MCF 10A (cell line): ENCODE data around the gene SLC39A3. TPM values are rescaled to one million over a fixed set of nuclear protein-coding genes. Genes with fewer than 3 reads are reported as not detected.
A peak's percentile ranks its signal among the peaks of the same experiment; 100 is the strongest.

ENCODE experiments used
- BruUV-seq: library from RNA; stranded (reverse); fragments of 400-500 nt; replicated peaks from 2 replicates; lab custom pipeline; 2021; lab: Mats Ljungman, UMichigan
- CTCF ChIA-PET: fragments of 300-600 bp; sonication (Branson Sonifier 250); formaldehyde crosslinking; extraction: SDS; loops from one replicate; lab custom pipeline; 2021; ENCODE audit warnings: antibody characterized with exemption, inconsistent platforms; lab: Yijun Ruan, JAX
- POLR2A ChIA-PET: fragments of 300-600, 350-650 bp; sonication (Branson Sonifier 250); formaldehyde crosslinking; extraction: SDS; loops from one replicate; lab custom pipeline; 2020; ENCODE audit warnings: antibody characterized with exemption, inconsistent platforms; lab: Yijun Ruan, JAX
- DNase-seq: peaks from one replicate; pipeline ENCODE4 v3.0.0-alpha.2; 2018; ENCODE audit not compliant: unreplicated experiment
- H3K27ac Mint-ChIP-seq: one replicate; pipeline ENCODE4 v1.8.0; 2022; ENCODE audit warnings: mild to moderate bottlenecking, low read depth, mixed read lengths; ENCODE audit not compliant: unreplicated experiment
- H3K27me3 Mint-ChIP-seq: one replicate; pipeline ENCODE4 v1.8.0; 2022; ENCODE audit warnings: mixed read lengths; ENCODE audit not compliant: insufficient read depth, unreplicated experiment
- H3K36me3 Mint-ChIP-seq: one replicate; pipeline ENCODE4 v1.8.0; 2022; ENCODE audit warnings: mild to moderate bottlenecking, moderate library complexity, mixed read lengths; ENCODE audit not compliant: insufficient read depth, unreplicated experiment
- H3K4me1 Mint-ChIP-seq: one replicate; pipeline ENCODE4 v1.8.0; 2022; ENCODE audit warnings: mixed read lengths; ENCODE audit not compliant: insufficient read depth, unreplicated experiment
- H3K4me3 Mint-ChIP-seq: one replicate; pipeline ENCODE4 v1.8.0; 2022; ENCODE audit warnings: mild to moderate bottlenecking, moderate library complexity, mixed read lengths; ENCODE audit not compliant: unreplicated experiment
- H3K9me3 Mint-ChIP-seq: one replicate; pipeline ENCODE4 v1.8.0; 2022; ENCODE audit warnings: mixed read lengths; ENCODE audit not compliant: unreplicated experiment
- intact Hi-C: fragments of 100-400 bp; cut with micrococcal nuclease; formaldehyde crosslinking; loops from 2 replicates; pipeline ENCODE4 v1.14.1; 2022
- total RNA-seq: library from RNA; stranded (reverse); gene quantifications from 2 replicates; pipeline ENCODE4 v1.2.3, GENCODE V29; 2022
- TF ChIP-seq, protein P1 (sequence below): fragments of 200-600 bp; IDR thresholded peaks from one replicate; pipeline ENCODE4 v1.8.0; 2022; ENCODE audit warnings: antibody characterized with exemption, mild to moderate bottlenecking; ENCODE audit not compliant: unreplicated experiment

The SLC39A3 gene
- total RNA-seq, 1 experiment from 2014 or later: 21.3 TPM

GRCh38 chr19:2747349-2747748 is 7.5 kb upstream of the SLC39A3 start:
- no TSS peak for BruUV-seq
- no peak for DNase-seq
- Mint-ChIP-seq H3K4me3 (no peak overlapping the region), H3K9me3 (no peaks in the 10 kb centered on the region), H3K27ac (no peak overlapping the region), H3K36me3 (no peaks in the 10 kb centered on the region), H3K4me1 (no peaks in the 10 kb centered on the region), H3K27me3 (peaks cover 15% of the 10 kb centered on the region)
- intact Hi-C loops: no loop called here
- CTCF ChIA-PET: interaction anchor here (0.7 to 6.2 kb wide), 3 partner anchors 21 to 100 kb away, joined by 3 to 86 read pairs (median 5); no protein-coding TSS in a partner anchor
- TF ChIP-seq, protein P1, sequence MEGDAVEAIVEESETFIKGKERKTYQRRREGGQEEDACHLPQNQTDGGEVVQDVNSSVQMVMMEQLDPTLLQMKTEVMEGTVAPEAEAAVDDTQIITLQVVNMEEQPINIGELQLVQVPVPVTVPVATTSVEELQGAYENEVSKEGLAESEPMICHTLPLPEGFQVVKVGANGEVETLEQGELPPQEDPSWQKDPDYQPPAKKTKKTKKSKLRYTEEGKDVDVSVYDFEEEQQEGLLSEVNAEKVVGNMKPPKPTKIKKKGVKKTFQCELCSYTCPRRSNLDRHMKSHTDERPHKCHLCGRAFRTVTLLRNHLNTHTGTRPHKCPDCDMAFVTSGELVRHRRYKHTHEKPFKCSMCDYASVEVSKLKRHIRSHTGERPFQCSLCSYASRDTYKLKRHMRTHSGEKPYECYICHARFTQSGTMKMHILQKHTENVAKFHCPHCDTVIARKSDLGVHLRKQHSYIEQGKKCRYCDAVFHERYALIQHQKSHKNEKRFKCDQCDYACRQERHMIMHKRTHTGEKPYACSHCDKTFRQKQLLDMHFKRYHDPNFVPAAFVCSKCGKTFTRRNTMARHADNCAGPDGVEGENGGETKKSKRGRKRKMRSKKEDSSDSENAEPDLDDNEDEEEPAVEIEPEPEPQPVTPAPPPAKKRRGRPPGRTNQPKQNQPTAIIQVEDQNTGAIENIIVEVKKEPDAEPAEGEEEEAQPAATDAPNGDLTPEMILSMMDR: no peak
- POLR2A ChIA-PET: interaction anchor here (0.9 kb wide), 1 partner anchor 11 kb away, joined by 3 read pairs; no protein-coding TSS in a partner anchor

- DNase-seq: no peak
- POLR2A ChIA-PET: interaction anchor here (0.6 to 1.0 kb wide), 2 partner anchors 40 to 165 kb away, joined by 3 to 4 read pairs; no protein-coding TSS in a partner anchor
- Mint-ChIP-seq H3K27ac (no peak overlapping the region), H3K36me3 (no peaks in the 10 kb centered on the region), H3K9me3 (no peaks in the 10 kb centered on the region), H3K4me1 (no peaks in the 10 kb centered on the region), H3K4me3 (no peak overlapping the region), H3K27me3 (peaks cover 18% of the 10 kb centered on the region)
- TF ChIP-seq, protein P1: no peak
- BruUV-seq: no TSS peak
- CTCF ChIA-PET: no interaction called here
- intact Hi-C loops: no loop called here
Measured at GRCh38 chr19:2744113-2744512, 4.3 kb upstream of the SLC39A3 start.

DNA sequence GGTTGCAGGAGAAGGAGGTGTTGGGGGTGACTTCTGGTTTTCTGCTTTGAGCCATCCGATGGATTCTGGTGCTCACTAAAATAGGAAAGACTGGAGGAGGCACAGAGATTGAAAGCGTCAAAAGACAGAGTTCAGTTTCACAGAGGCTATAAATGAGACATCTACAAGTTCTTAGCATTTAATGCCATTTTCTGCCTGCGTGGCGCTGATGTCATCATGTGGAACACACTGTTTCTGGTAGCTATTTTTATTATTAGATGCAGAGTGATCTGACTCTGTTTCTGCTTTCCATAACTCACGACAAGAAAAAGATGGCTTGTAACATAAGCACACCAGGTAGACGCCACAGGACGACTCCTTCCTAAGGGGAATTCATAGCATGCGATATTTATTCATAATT is 3.3 kb upstream of the SLC39A3 start:
- Mint-ChIP-seq H3K27me3 (peaks cover 18% of the 10 kb centered on the region), H3K9me3 (no peaks in the 10 kb centered on the region), H3K27ac (no peak overlapping the region), H3K4me1 (peaks cover 6% of the 10 kb centered on the region), H3K36me3 (no peaks in the 10 kb centered on the region), H3K4me3 (no peak overlapping the region)
- intact Hi-C loops: no loop called here
- BruUV-seq: no TSS peak
- no peak for DNase-seq
- ChIA-PET CTCF (interaction anchor here (0.6 kb wide), 1 partner anchor 363 kb away, joined by 5 read pairs; no protein-coding TSS in a partner anchor), POLR2A (interaction anchor here (1.0 kb wide), 1 partner anchor 41 kb away, joined by 4 read pairs; no protein-coding TSS in a partner anchor)
- TF ChIP-seq, protein P1: no peak

DNA sequence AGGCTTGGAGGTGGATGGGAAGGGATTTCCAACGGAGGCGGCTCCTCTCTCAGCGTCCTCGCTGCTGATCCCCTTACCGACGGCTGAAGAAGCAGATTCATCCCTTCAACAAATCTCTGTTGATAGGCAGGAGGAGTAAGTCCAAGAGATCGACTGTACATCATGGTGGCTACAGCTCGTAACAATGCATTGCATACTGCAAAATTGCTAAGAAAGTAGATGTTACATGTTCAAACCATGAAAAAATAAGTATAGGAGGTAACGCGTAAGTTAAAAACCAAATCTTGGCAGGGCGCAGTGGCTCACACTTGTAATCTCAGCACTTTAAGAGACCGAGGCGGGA is 468 bp upstream of the SLC39A3 start:
- peaks cover 6% of the 10 kb centered on the region for H3K4me1 Mint-ChIP-seq
- no TSS peak for BruUV-seq
- POLR2A ChIA-PET: interaction anchor here (0.5 to 0.7 kb wide), 3 partner anchors 25 to 112 kb away, joined by 3 read pairs; no protein-coding TSS in a partner anchor
- TF ChIP-seq, protein P1: no peak
- no peak for DNase-seq
- H3K9me3 Mint-ChIP-seq: no peaks in the 10 kb centered on the region
- no peak overlapping the region for H3K27ac Mint-ChIP-seq
- H3K4me3 Mint-ChIP-seq: peak overlapping the region; percentile 76
- intact Hi-C loops: no loop called here
- no peaks in the 10 kb centered on the region for H3K36me3 Mint-ChIP-seq
- CTCF ChIA-PET: no interaction called here
- H3K27me3 Mint-ChIP-seq: peaks cover 18% of the 10 kb centered on the region
